Measurements from ENCODE around the gene ARHGEF2. TPM values are rescaled to one million over a fixed set of nuclear protein-coding genes. Genes with fewer than 3 reads are reported as not detected.
A peak's percentile ranks its signal among the peaks of the same experiment; 100 is the strongest.

The ARHGEF2 gene
- total RNA-seq, 1 experiment from 2014 or later: 69.5 TPM

GRCh38 chr1:155966750-155967149 is 11.6 kb downstream of the ARHGEF2 start:
- no peak for TF ChIP-seq CDX4 (CRISPR knock-in tag; IDR thresholded peaks at IDR 0.05; ENCODE audit: borderline replicate concordance)
- TF ChIP-seq, protein P1, sequence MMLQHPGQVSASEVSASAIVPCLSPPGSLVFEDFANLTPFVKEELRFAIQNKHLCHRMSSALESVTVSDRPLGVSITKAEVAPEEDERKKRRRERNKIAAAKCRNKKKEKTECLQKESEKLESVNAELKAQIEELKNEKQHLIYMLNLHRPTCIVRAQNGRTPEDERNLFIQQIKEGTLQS (CRISPR knock-in tag; conservative IDR thresholded peaks at IDR 0.05): no peak
- TF ChIP-seq MXD4 (CRISPR knock-in tag; IDR thresholded peaks at IDR 0.05; ENCODE audit: borderline replicate concordance): no peak
- TF ChIP-seq CREB1 (CRISPR knock-in tag; IDR thresholded peaks at IDR 0.05): no peak
- TF ChIP-seq ZBTB21 (CRISPR knock-in tag; IDR thresholded peaks at IDR 0.05; ENCODE audit: borderline replicate concordance): no peak
- TF ChIP-seq PRRX2 (CRISPR knock-in tag; IDR thresholded peaks at IDR 0.05): no peak
- TF ChIP-seq FOXP4 (CRISPR knock-in tag; IDR thresholded peaks at IDR 0.05): no peak
- TF ChIP-seq RORB (CRISPR knock-in tag; IDR thresholded peaks at IDR 0.05): no peak
- Mint-ChIP-seq H3K4me3 (no peak overlapping the region), H3K27ac (peak overlapping the region; percentile 83), H3K36me3 (peaks cover 43% of the 10 kb centered on the region), H3K9me3 (no peaks in the 10 kb centered on the region), H3K27me3 (ENCODE audit: low read depth) (no peaks in the 10 kb centered on the region), H3K4me1 (peaks cover 52% of the 10 kb centered on the region)
- DNase-seq (ENCODE audit: low spot score) (no peak), ATAC-seq (no peak)
- CTCF ChIA-PET: interaction anchor here (0.6 to 6.0 kb wide), 10 partner anchors 10 to 166 kb away, joined by 3 to 62 read pairs (median 7); partner anchors contain the start of gene ARHGEF2
- POLR2A ChIA-PET: interaction anchor here (0.6 to 5.0 kb wide), 4 partner anchors 11 to 22 kb away, joined by 3 to 40 read pairs (median 20); partner anchors contain the start of gene ARHGEF2

DNA sequence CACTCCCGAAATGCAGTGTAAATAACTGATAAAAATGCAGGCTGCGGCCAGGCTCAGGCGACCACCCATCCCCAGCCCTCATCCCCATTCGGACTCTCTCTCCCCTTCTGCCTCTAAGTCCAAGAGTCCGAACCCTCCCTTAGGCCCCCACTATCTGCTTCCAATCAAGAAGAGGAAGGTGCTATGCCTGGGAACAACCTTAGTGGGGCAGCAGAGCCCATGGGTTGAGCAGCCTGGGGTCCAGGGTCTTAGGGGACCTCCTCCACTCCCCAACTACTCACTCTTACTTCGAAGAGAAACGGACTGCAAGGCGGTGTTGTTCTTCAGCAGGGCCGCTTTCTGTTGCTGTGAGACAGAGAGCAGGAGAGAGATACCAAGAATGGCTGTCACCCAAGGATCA is 12.2 kb downstream of the ARHGEF2 start:
- Mint-ChIP-seq H3K36me3 (peaks cover 47% of the 10 kb centered on the region), H3K4me3 (no peak overlapping the region), H3K4me1 (peaks cover 46% of the 10 kb centered on the region), H3K9me3 (no peaks in the 10 kb centered on the region), H3K27me3 (ENCODE audit: low read depth) (no peaks in the 10 kb centered on the region), H3K27ac (peak overlapping the region; percentile 77)
- ATAC-seq (peak; percentile 55), DNase-seq (ENCODE audit: low spot score) (peak; percentile 59)
- ChIA-PET CTCF (interaction anchor here (0.6 to 6.0 kb wide), 6 partner anchors 11 to 167 kb away, joined by 3 to 62 read pairs (median 33); partner anchors contain the start of gene ARHGEF2), POLR2A (interaction anchor here (0.6 to 2.1 kb wide), 3 partner anchors 13 to 22 kb away, joined by 3 to 10 read pairs (median 3); no protein-coding TSS in a partner anchor)
- TF ChIP-seq SOX15 (CRISPR knock-in tag; IDR thresholded peaks at IDR 0.05) (no peak), ZNF532 (CRISPR knock-in tag; IDR thresholded peaks at IDR 0.05; ENCODE audit: borderline replicate concordance) (no peak), FOXP1 (CRISPR knock-in tag; IDR thresholded peaks at IDR 0.05; ENCODE audit: borderline replicate concordance) (no peak), ZNF219 (CRISPR knock-in tag; IDR thresholded peaks at IDR 0.05; ENCODE audit: borderline replicate concordance) (no peak), KAT7 (CRISPR knock-in tag; IDR thresholded peaks at IDR 0.05; ENCODE audit: borderline replicate concordance) (no peak), CBFB (CRISPR knock-in tag; IDR thresholded peaks at IDR 0.05; ENCODE audit: low read depth) (no peak), ZMAT4 (CRISPR knock-in tag; IDR thresholded peaks at IDR 0.05) (no peak), SP1 (CRISPR knock-in tag; conservative IDR thresholded peaks at IDR 0.05) (no peak), MYBL2 (CRISPR knock-in tag; IDR thresholded peaks at IDR 0.05) (no peak), ZNF671 (CRISPR knock-in tag; IDR thresholded peaks at IDR 0.05) (no peak)
- TF ChIP-seq, protein P2, sequence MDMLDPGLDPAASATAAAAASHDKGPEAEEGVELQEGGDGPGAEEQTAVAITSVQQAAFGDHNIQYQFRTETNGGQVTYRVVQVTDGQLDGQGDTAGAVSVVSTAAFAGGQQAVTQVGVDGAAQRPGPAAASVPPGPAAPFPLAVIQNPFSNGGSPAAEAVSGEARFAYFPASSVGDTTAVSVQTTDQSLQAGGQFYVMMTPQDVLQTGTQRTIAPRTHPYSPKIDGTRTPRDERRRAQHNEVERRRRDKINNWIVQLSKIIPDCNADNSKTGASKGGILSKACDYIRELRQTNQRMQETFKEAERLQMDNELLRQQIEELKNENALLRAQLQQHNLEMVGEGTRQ (CRISPR knock-in tag; IDR thresholded peaks at IDR 0.05): no peak
- TF ChIP-seq, protein P3, sequence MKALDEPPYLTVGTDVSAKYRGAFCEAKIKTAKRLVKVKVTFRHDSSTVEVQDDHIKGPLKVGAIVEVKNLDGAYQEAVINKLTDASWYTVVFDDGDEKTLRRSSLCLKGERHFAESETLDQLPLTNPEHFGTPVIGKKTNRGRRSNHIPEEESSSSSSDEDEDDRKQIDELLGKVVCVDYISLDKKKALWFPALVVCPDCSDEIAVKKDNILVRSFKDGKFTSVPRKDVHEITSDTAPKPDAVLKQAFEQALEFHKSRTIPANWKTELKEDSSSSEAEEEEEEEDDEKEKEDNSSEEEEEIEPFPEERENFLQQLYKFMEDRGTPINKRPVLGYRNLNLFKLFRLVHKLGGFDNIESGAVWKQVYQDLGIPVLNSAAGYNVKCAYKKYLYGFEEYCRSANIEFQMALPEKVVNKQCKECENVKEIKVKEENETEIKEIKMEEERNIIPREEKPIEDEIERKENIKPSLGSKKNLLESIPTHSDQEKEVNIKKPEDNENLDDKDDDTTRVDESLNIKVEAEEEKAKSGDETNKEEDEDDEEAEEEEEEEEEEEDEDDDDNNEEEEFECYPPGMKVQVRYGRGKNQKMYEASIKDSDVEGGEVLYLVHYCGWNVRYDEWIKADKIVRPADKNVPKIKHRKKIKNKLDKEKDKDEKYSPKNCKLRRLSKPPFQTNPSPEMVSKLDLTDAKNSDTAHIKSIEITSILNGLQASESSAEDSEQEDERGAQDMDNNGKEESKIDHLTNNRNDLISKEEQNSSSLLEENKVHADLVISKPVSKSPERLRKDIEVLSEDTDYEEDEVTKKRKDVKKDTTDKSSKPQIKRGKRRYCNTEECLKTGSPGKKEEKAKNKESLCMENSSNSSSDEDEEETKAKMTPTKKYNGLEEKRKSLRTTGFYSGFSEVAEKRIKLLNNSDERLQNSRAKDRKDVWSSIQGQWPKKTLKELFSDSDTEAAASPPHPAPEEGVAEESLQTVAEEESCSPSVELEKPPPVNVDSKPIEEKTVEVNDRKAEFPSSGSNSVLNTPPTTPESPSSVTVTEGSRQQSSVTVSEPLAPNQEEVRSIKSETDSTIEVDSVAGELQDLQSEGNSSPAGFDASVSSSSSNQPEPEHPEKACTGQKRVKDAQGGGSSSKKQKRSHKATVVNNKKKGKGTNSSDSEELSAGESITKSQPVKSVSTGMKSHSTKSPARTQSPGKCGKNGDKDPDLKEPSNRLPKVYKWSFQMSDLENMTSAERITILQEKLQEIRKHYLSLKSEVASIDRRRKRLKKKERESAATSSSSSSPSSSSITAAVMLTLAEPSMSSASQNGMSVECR (CRISPR knock-in tag; IDR thresholded peaks at IDR 0.05; ENCODE audit: borderline replicate concordance): no peak
- TF ChIP-seq, protein P4, sequence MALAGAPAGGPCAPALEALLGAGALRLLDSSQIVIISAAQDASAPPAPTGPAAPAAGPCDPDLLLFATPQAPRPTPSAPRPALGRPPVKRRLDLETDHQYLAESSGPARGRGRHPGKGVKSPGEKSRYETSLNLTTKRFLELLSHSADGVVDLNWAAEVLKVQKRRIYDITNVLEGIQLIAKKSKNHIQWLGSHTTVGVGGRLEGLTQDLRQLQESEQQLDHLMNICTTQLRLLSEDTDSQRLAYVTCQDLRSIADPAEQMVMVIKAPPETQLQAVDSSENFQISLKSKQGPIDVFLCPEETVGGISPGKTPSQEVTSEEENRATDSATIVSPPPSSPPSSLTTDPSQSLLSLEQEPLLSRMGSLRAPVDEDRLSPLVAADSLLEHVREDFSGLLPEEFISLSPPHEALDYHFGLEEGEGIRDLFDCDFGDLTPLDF (CRISPR knock-in tag; IDR thresholded peaks at IDR 0.05): no peak
